MM.1S (cell line): Measurements from ENCODE around the gene ADAMTS12.

Experiments
- DNase-seq: peaks from one replicate; pipeline ENCODE4 v3.0.0-alpha.2; 2015
- H2AFZ ChIP-seq: fragments of 300-600 bp; sonication (generic); 2 replicates; pipeline ENCODE4 v1.6.0; 2016; ENCODE audit warnings: antibody characterized with exemption, low read length
- H3F3A ChIP-seq: fragments of 300-600 bp; sonication (generic); 2 replicates; pipeline ENCODE4 v1.6.1; 2016; ENCODE audit warnings: mild to moderate bottlenecking, antibody characterized with exemption, low read length, moderate library complexity, mixed read lengths; ENCODE audit not compliant: insufficient read depth
- H3K27ac ChIP-seq: fragments of 300-600 bp; sonication (generic); 2 replicates; pipeline ENCODE4 v1.5.1; 2016; ENCODE audit warnings: mild to moderate bottlenecking, low read length
- H3K27me3 ChIP-seq: fragments of 300-600 bp; sonication (generic); replicated peaks from 2 replicates; pipeline ENCODE4 v1.6.0; 2016; ENCODE audit warnings: low read length; ENCODE audit not compliant: insufficient read depth
- H3K36me3 ChIP-seq: fragments of 300-600 bp; sonication (generic); replicated peaks from 2 replicates; pipeline ENCODE4 v1.6.1; 2016; ENCODE audit warnings: mild to moderate bottlenecking, low read length, mixed read lengths; ENCODE audit not compliant: insufficient read depth
- H3K4me1 ChIP-seq: fragments of 300-600 bp; sonication (generic); 2 replicates; pipeline ENCODE4 v1.6.1; 2016; ENCODE audit warnings: low read length, mixed read lengths
- H3K4me2 ChIP-seq: fragments of 300-600 bp; sonication (generic); 2 replicates; pipeline ENCODE4 v1.6.0; 2016; ENCODE audit warnings: low read depth, low read length
- H3K4me3 ChIP-seq: fragments of 300-600 bp; sonication (generic); 2 replicates; pipeline ENCODE4 v1.5.1; 2016; ENCODE audit warnings: low read length, mixed read lengths
- H3K79me2 ChIP-seq: fragments of 300-600 bp; sonication (generic); 2 replicates; pipeline ENCODE4 v1.6.1; 2016; ENCODE audit warnings: mixed run types, low read length, mixed read lengths
- H3K9ac ChIP-seq: fragments of 300-600 bp; sonication (generic); 2 replicates; pipeline ENCODE4 v1.6.1; 2016; ENCODE audit warnings: low read length, mixed read lengths
- H3K9me2 ChIP-seq: fragments of 300-600 bp; sonication (generic); replicated peaks from 2 replicates; pipeline ENCODE4 v1.6.1; 2016; ENCODE audit warnings: mild to moderate bottlenecking, low read length, mixed read lengths; ENCODE audit not compliant: insufficient read depth
- H3K9me3 ChIP-seq: fragments of 300-600 bp; sonication (generic); replicated peaks from 2 replicates; pipeline ENCODE4 v1.6.1; 2016; ENCODE audit warnings: mild to moderate bottlenecking, low read length, mixed read lengths; ENCODE audit not compliant: insufficient read depth
- H4K20me1 ChIP-seq: fragments of 300-600 bp; sonication (generic); 2 replicates; pipeline ENCODE4 v1.6.1; 2016; ENCODE audit warnings: mild to moderate bottlenecking, low read length, moderate library complexity, mixed read lengths; ENCODE audit not compliant: insufficient read depth
- CTCF ChIP-seq: fragments of 300-600 bp; sonication (generic); IDR thresholded peaks from 2 replicates; pipeline ENCODE4 v1.5.1; 2016; ENCODE audit warnings: antibody characterized with exemption, low read length, mixed read lengths
- EZH2 ChIP-seq: fragments of 300-600 bp; sonication (generic); optimal IDR thresholded peaks from 2 replicates; pipeline ENCODE3; 2017; ENCODE audit warnings: low read depth, mild to moderate bottlenecking, antibody characterized with exemption, low read length, mixed read lengths
- EZH2phosphoT487 ChIP-seq: fragments of 300-600 bp; sonication (generic); IDR thresholded peaks from 2 replicates; pipeline ENCODE4 v1.6.1; 2018; ENCODE audit warnings: antibody characterized with exemption, low read length

Gene ADAMTS12

GRCh38 chr5:33827885-33828284, 63.9 kb downstream of the ADAMTS12 start:
- Histone ChIP-seq H3K4me2 (no peak overlapping the region), H3K4me3 (no peak overlapping the region), H3K9ac (no peak overlapping the region), H4K20me1 (no peaks in the 10 kb centered on the region), H3K36me3 (no peaks in the 10 kb centered on the region), H3K9me3 (no peaks in the 10 kb centered on the region), H3K4me1 (no peaks in the 10 kb centered on the region), H3F3A (no peaks in the 10 kb centered on the region), H2AFZ (no peak overlapping the region), H3K9me2 (no peaks in the 10 kb centered on the region), H3K79me2 (no peaks in the 10 kb centered on the region), H3K27ac (no peak overlapping the region), H3K27me3 (no peaks in the 10 kb centered on the region)
- TF ChIP-seq EZH2phosphoT487 (no peak), CTCF (no peak), EZH2 (no peak)
- DNase-seq: no peak

GRCh38 chr5:33827018-33827707, 64.6 kb downstream of the ADAMTS12 start:
- no peaks in the 10 kb centered on the region for H3K36me3 ChIP-seq
- H4K20me1 ChIP-seq: no peaks in the 10 kb centered on the region
- H3K27ac ChIP-seq: no peak overlapping the region
- no peak for TF ChIP-seq CTCF
- TF ChIP-seq EZH2: no peak
- TF ChIP-seq EZH2phosphoT487: no peak
- no peaks in the 10 kb centered on the region for H3K9me2 ChIP-seq
- H3K9ac ChIP-seq: no peak overlapping the region
- no peaks in the 10 kb centered on the region for H3F3A ChIP-seq
- no peak overlapping the region for H3K4me3 ChIP-seq
- no peaks in the 10 kb centered on the region for H3K9me3 ChIP-seq
- no peak overlapping the region for H3K4me2 ChIP-seq
- no peaks in the 10 kb centered on the region for H3K27me3 ChIP-seq
- no peak overlapping the region for H2AFZ ChIP-seq
- H3K4me1 ChIP-seq: no peaks in the 10 kb centered on the region
- DNase-seq: no peak
- H3K79me2 ChIP-seq: no peaks in the 10 kb centered on the region

- H3K79me2 ChIP-seq: no peaks in the 10 kb centered on the region
- H3K27me3 ChIP-seq: no peaks in the 10 kb centered on the region
- H2AFZ ChIP-seq: no peak overlapping the region; the same call in 1 of the 2 replicates
- no peak overlapping the region for H3K9ac ChIP-seq
- H3K4me1 ChIP-seq: no peaks in the 10 kb centered on the region
- H3K9me3 ChIP-seq: no peaks in the 10 kb centered on the region
- no peak for DNase-seq
- H3K4me2 ChIP-seq: no peak overlapping the region
- no peak overlapping the region for H3K27ac ChIP-seq
- H3K9me2 ChIP-seq: no peaks in the 10 kb centered on the region
- TF ChIP-seq EZH2phosphoT487 (no peak), EZH2 (no peak), CTCF (no peak)
- H3K4me3 ChIP-seq: no peak overlapping the region
- no peaks in the 10 kb centered on the region for H3F3A ChIP-seq
- no peaks in the 10 kb centered on the region for H3K36me3 ChIP-seq
- no peaks in the 10 kb centered on the region for H4K20me1 ChIP-seq
Observed at GRCh38 chr5:33824516-33825195, 67.1 kb downstream of the ADAMTS12 start.
